Measurements from ENCODE around the gene DLL4.
"Not testable (repeated sequence)": the region's sequence is repeated elsewhere in the genome, so short reads cannot be mapped to it uniquely, and the experiment has no call there.

DLL4 gene

GRCh38 chr15:40943764-40944365, 14.7 kb downstream of the DLL4 start:
- DNase-seq: no peak

DNA sequence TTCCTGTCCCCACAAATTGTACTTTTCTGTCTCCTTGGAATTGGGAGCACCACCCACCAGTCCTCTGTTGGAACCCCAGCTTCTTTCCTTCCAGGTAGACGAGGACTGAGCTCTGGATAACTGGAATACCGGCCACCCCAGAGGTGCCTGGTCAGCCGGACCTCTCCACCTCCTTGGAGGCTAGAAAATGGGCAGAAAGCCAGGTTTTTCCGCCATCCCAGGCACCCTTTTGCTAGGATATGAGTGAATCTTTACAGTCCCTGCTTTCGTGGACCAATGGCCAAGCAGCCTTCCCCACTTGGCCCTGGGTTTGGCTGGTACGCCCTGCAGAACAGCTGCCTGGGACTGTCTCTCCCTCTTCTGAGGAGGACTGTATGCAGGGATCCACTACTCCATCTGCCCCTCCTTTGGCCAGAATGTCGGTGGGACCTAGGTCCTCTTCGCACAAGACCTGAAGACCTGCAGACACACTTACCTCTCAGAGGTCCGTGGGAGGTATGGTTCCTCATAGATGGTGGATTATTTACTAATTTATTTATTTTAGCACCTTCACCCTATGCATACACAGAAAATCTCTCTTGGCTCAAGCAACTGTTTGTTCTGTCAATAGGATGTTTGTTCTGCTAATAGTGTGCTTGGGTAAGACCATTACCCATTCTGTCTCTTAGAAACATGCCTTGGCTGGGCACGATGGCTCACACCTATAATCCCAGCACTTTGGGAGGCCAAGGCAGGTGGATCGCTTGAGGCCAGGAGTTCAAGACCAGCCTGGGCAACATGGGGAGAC, 15.6 kb downstream of the DLL4 start:
- no peak for DNase-seq

DNA sequence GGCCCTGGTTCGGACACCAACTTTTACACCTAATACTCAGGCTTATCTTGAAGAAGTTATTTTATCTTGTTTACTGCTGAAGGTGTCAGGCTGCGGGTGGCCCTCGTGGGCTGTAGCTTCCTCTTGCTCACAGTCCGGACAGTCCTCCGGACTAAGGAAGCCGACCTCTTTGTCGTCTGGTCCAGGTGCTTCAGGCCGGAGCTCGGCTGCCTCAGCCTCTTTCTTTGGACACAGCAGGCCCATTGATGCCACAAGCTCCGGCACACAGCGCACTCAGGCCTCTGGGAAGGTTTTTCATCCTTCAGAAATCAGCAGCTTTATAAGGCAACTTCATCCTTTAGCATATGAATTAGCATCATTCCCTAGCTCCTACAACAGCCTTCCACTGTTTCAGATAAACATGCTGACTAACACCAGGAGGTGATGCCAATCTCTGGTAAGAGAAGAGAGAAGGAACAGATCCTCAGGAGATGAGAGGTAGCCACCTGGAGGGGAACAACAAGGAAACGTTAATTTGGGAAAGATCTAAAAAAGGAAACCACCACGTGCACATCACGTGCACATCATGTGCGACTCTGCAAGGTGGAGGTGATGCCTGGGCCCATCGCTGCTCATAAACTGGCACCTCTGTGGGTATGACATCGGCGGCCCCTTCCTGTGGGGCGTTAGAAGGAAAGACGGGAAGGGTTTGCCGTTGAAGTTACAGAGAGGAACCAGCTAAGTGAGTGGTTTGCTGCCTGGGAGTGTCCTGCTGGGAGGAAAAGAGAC, 19.8 kb downstream of the DLL4 start:
- DNase-seq: no peak

GRCh38 chr15:40949756-40950207, 20.6 kb downstream of the DLL4 start:
- DNase-seq: no peak

DNA sequence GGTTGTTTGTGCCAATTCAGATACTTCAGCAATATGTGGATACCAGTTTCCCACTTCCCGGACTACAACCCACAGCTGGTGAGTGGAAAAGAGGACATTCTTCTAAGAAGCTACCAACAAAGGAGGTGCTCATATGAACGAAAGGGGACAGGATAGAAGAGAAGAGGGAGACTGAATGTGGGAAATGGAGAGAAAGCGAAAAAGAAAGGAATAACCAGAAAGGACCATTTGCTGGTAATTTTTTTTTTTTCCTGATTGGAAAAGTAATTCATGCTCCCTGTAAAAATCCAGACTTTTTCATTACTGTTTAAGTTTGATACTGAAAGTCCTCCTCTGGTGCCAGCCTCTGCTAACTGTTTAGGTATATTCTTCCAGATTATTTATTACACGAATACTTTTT, 22.6 kb downstream of the DLL4 start:
- no peak for DNase-seq

- no peak for DNase-seq
Observed at GRCh38 chr15:40952301-40952900, 23.3 kb downstream of the DLL4 start.

DNA sequence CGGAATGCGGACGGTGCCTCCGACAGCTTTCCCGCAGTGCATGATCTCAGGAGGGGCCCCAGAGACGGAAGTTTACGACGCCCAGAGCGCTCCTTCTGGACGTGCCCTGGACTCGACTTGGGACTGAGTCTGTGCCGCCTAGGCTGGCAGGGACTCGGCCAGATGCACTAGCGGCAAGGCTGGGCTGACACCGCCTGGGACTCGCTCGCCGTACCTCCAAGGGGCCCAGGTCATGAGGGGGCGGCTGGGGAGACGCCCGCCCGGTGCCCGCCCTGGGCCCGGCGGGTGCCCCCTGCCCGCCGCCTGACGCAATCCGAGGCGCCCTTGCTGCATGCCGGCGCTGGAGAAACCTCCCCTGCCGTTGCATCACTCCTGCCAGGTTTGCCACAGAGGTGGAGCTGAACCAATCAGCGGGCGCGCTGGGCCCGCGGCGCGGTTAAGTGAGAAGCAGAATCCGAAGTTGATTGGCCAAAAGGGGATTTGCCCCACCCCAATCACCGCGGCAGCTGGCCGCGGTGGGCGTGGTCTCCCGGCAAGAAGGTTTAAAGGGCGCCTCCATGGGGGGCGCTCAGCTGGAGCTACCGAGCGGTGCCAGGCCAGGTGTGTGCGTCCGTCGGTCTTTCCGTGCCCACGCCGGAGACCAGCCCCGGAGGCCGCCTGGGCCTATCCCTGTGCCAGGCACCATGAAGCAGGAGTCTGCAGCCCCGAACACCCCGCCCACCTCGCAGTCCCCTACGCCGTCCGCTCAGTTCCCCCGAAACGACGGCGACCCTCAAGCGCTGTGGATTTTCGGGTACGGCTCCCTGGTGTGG, 24.0 kb downstream of the DLL4 start, which contains the start of gene CHAC1:
Gene CHAC1 (plus strand): TSS at position 571 of the 812 bp plus-strand sequence. CDS start 113 bp downstream, at position 684.
- DNase-seq: peak; percentile 97

GRCh38 chr15:40953713-40954074, 24.6 kb downstream of the DLL4 start:
- DNase-seq: no peak

- not testable (repeated sequence) for DNase-seq
Observed at GRCh38 chr15:40954158-40954848, 25.2 kb downstream of the DLL4 start.

DNA sequence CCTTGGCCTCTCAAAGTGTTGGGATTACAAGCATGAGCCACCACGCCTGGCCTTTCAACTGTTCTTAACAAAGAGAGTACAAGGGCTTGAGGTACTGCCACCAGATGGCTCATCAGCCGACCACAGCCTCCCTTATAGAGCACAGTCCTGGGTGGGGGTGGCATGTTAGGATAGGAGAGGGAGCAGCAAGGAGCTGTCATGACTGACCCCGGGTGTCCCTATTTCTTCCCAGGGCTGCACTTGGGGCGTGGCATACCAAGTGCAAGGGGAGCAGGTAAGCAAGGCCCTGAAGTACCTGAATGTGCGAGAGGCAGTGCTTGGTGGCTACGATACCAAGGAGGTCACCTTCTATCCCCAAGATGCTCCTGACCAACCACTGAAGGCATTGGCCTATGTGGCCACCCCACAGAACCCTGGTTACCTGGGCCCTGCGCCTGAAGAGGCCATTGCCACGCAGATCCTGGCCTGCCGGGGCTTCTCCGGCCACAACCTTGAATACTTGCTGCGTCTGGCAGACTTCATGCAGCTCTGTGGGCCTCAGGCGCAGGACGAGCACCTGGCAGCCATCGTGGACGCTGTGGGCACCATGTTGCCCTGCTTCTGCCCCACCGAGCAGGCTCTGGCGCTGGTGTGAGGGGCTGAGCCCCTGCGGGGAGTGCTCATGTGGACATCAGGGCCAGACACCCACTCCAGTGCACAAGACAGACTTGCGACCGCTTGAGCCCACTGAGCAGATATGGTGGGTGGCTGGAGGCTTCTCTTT, 26.2 kb downstream of the DLL4 start:
- DNase-seq: no peak

GRCh38 chr15:40955930-40956540, 26.9 kb downstream of the DLL4 start:
- DNase-seq: no peak

DNA sequence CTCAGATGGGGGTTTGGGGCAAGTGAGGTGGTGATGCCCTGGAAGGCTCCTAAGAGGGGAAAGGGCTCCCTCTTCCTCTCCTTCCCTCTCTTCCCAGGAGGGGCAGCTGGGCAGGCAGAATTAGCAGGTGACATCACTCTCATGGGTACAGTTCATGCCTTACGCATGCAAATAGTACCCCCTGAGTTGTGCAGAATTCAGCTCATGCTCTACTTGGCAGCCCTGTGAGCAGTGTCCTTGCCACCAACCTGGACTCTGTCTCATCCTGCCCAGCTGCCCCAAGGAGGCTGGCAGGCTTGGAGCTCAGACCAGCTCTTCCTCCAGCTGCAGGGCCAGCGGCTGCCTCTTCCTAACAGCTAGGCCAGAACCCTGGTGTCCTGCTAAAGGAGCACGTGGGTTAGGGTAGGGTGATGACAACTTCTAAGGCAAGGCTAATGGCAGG, 27.4 kb downstream of the DLL4 start:
- DNase-seq: no peak

DNA sequence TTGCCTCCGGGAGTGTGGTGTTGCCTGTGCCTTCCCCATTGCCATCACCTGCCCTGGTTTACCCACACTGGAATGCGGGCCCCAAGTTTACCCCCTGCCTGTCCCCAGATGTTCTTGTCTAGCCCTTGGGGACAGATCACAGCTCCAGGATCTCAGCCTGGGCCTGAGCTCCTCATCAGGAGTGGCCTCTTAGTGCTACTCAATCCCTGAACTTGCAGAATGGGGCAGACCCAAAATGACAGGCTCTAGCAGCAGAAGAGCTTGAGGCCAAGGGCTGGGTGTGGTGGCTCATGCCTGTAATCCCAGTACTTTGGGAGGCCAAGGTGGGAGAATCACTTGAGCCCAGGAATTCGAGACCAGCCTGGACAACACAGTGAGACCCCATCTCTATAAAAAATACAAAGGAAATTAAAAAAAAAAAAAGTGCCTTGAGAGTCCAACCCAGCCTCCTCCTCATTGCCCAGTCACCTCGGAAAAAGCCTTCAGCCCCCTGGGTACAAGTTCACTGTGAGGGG, 28.0 kb downstream of the DLL4 start:
- no peak for DNase-seq

DNA sequence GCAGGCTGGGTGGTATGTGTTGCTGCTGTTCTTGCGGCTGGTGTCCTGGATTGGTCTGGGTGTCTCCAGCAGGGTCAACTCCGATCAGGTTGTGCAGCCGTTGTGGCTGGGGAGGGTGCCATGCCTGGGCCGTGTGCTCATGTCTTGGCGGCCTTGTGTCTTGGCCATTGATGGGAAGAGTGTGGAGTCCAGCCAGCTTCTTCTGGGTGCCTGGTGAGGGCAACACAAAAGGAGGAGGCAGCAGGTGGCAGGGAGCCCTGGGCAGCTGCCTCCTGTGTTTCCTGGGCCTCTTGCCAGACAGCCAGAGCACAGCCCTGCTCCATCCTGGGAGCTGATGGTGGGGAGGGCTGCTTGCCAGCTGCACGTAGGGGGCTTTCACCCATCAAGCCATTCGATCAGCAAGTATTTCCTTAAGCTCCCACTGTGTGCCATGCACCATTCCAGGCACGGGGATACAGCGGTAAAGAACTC, 28.5 kb downstream of the DLL4 start:
- DNase-seq: no peak

DNA sequence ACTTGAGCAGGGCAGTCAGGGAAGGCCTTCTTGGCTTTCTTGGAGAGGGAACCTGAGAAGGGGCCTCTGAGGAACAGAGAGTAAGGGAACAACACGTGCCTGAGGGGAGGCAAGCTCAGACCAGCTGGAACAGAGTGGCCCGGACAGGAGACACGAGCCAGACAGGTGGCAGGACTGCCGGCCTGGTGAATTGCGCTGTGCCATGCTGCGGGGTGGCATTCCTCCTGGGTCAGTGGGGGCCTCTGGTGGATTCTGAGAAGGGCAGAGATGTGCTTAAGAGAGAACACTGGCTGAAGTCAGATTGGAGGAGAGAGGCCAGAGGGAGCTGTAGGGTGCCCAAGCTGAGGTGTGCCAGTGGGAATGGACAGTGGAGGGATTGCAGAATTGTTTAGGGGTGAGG, 29.0 kb downstream of the DLL4 start:
- no peak for DNase-seq

DNA sequence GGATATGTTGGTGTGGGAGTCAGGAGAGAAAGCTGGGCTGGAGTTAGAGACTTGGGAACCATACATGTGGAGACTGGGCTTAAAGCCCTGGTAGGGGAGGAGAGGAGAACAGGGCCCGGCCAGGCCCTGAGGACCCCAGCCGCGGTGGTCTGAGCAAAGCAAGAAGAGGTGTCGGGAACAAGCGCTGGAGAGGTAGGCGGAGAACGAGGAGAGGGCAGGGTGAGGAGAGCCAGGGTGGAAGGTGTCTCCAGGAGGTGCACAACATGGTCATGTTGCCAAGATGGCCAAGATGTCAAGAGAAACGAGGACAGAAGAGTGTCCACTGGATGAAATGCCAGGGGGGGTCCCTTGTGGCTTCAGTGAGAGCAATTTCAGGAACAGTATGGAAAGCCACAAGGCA, 29.6 kb downstream of the DLL4 start:
- DNase-seq: no peak

GRCh38 chr15:40959331-40960141, 30.4 kb downstream of the DLL4 start:
- DNase-seq: no peak

- DNase-seq: no peak
Observed at GRCh38 chr15:40960151-40960885, 31.2 kb downstream of the DLL4 start.
